ENCODE results near the gene NONO. TPM values are rescaled to one million over a fixed set of nuclear protein-coding genes. Genes with fewer than 3 reads are reported as not detected.

NONO gene
- total RNA-seq: 100 to 1,000 TPM; 241 to 245 TPM
- 100 to 1,000 TPM; 606 to 739 (median 643) TPM for polyA plus RNA-seq (ENCODE audit: insufficient read length in 6 of 6)
- long read RNA-seq, donor 1, transcript NONO-201 (12 exons, 2,713 nt): major isoform, 76 of 192 reads
- long read RNA-seq, donor 1, transcript NONO-202 (11 exons, 2,606 nt): minor isoform, 7 of 192 reads
- long read RNA-seq, donor 1, partial matches to known transcripts: 109 of 192 reads
- long read RNA-seq, donor 1, other reads (novel, unspliced or antisense): 0 of 192 reads
- long read RNA-seq, donor 2, transcript NONO-201 (12 exons, 2,713 nt): major isoform, 72 of 254 reads
- long read RNA-seq, donor 2, transcript NONO-202 (11 exons, 2,606 nt): minor isoform, 11 of 254 reads
- long read RNA-seq, donor 2, partial matches to known transcripts: 166 of 254 reads
- long read RNA-seq, donor 2, other reads (novel, unspliced or antisense): 0 of 254 reads
- long read RNA-seq, donor 3, transcript NONO-202 (11 exons, 2,606 nt): minor isoform, 13 of 93 reads
- long read RNA-seq, donor 3, transcript NONO-201 (12 exons, 2,713 nt): major isoform, 63 of 93 reads
- long read RNA-seq, donor 3, partial matches to known transcripts: 14 of 93 reads
- long read RNA-seq, donor 3, other reads (novel, unspliced or antisense): 0 of 93 reads
- long read RNA-seq, donor 4, transcript NONO-201 (12 exons, 2,713 nt): major isoform, 42 of 76 reads
- long read RNA-seq, donor 4, partial matches to known transcripts: 17 of 76 reads
- long read RNA-seq, donor 4, other reads (novel, unspliced or antisense): 15 of 76 reads
- long read RNA-seq, donor 5, transcript NONO-201 (12 exons, 2,713 nt): major isoform, 57 of 119 reads
- long read RNA-seq, donor 5, partial matches to known transcripts: 57 of 119 reads
- long read RNA-seq, donor 5, other reads (novel, unspliced or antisense): 0 of 119 reads
- long read RNA-seq, donor 6, transcript NONO-201 (12 exons, 2,713 nt): major isoform, 67 of 578 reads
- long read RNA-seq, donor 6, transcript NONO-202 (11 exons, 2,606 nt): minor isoform, 5 of 578 reads
- long read RNA-seq, donor 6, partial matches to known transcripts: 506 of 578 reads
- long read RNA-seq, donor 6, other reads (novel, unspliced or antisense): 0 of 578 reads
- long read RNA-seq, donor 7, transcript NONO-201 (12 exons, 2,713 nt): major isoform, 42 of 341 reads
- long read RNA-seq, donor 7, partial matches to known transcripts: 290 of 341 reads
- long read RNA-seq, donor 7, other reads (novel, unspliced or antisense): 5 of 341 reads
- long read RNA-seq, donor 8, transcript NONO-202 (11 exons, 2,606 nt): minor isoform, 6 of 119 reads
- long read RNA-seq, donor 8, transcript NONO-201 (12 exons, 2,713 nt): major isoform, 73 of 119 reads
- long read RNA-seq, donor 8, partial matches to known transcripts: 36 of 119 reads
- long read RNA-seq, donor 8, other reads (novel, unspliced or antisense): 0 of 119 reads
- long read RNA-seq, donor 9: 0 reads
- long read RNA-seq, donor 10, transcript NONO-201 (12 exons, 2,713 nt): major isoform, 23 of 34 reads
- long read RNA-seq, donor 10, partial matches to known transcripts: 6 of 34 reads
- long read RNA-seq, donor 10, other reads (novel, unspliced or antisense): 2 of 34 reads
- long read RNA-seq, donor 11, transcript NONO-201 (12 exons, 2,713 nt): major isoform, 44 of 61 reads
- long read RNA-seq, donor 11, partial matches to known transcripts: 13 of 61 reads
- long read RNA-seq, donor 11, other reads (novel, unspliced or antisense): 0 of 61 reads
- long read RNA-seq, donor 12, transcript NONO-201 (12 exons, 2,713 nt): major isoform, 64 of 81 reads
- long read RNA-seq, donor 12, partial matches to known transcripts: 12 of 81 reads
- long read RNA-seq, donor 12, other reads (novel, unspliced or antisense): 0 of 81 reads

- peak; percentile 91 for ATAC-seq
- Histone ChIP-seq H3K4me3 (peak within 1 kb of the TSS; percentile 39 to 64), H3K9me3 (no peaks in the 10 kb centered on the region), H3K27me3 (no peaks in the 10 kb centered on the region), H3K36me3 (no peaks in the 10 kb centered on the region), H3K4me1 (peaks cover 0 to 25% of the 10 kb centered on the region in 2 donors), H3K27ac (peak within 1 kb of the TSS; percentile 92 to 93)
- TF ChIP-seq, protein P1, sequence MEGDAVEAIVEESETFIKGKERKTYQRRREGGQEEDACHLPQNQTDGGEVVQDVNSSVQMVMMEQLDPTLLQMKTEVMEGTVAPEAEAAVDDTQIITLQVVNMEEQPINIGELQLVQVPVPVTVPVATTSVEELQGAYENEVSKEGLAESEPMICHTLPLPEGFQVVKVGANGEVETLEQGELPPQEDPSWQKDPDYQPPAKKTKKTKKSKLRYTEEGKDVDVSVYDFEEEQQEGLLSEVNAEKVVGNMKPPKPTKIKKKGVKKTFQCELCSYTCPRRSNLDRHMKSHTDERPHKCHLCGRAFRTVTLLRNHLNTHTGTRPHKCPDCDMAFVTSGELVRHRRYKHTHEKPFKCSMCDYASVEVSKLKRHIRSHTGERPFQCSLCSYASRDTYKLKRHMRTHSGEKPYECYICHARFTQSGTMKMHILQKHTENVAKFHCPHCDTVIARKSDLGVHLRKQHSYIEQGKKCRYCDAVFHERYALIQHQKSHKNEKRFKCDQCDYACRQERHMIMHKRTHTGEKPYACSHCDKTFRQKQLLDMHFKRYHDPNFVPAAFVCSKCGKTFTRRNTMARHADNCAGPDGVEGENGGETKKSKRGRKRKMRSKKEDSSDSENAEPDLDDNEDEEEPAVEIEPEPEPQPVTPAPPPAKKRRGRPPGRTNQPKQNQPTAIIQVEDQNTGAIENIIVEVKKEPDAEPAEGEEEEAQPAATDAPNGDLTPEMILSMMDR (IDR thresholded peaks at IDR 0.05): no peak
- intact Hi-C loops (cut with DNase I): no loop called here
- peak; percentile 88 to 96 (median 90) for DNase-seq
These were observed at the start of gene NONO for GRCh38 chrX:71283403-71284143. Gene NONO, plus strand, starts transcription at chrX:71283635. Its CDS starts 7,003 bp downstream, at chrX:71290638.

DNA sequence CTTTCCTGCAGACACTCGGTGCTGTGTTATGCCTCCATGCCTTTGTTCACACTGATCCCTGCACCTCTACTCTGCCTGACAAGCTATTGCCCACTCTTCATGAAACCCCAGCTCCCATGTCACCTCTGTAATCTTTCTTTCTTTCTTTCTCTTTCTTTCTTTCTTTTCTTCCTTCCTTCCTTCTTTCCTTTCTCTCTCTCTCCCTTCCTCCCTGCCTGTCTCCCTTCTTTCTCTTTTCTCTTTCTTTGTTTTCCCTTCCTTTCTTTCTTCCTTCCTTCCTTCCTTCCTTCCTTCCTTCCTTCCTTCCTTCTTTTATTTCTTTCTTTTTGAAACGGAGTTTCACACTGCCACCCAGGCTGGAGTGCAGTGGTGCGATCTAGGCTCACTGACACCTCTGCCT, 48.0 kb upstream of the NONO start:
- Histone ChIP-seq H3K36me3 (peaks cover 0 to 2% of the 10 kb centered on the region in 2 donors), H3K4me1 (no peaks in the 10 kb centered on the region), H3K27me3 (no peaks in the 10 kb centered on the region), H3K27ac (no peak overlapping the region), H3K4me3 (no peak overlapping the region), H3K9me3 (no peaks in the 10 kb centered on the region)
- TF ChIP-seq, protein P1 (IDR thresholded peaks at IDR 0.05): no peak
- DNase-seq: no peak
- intact Hi-C loops (cut with DNase I): no loop called here
- no peak for ATAC-seq

GRCh38 chrX:71236836-71237235, 46.6 kb upstream of the NONO start:
- TF ChIP-seq, protein P1 (IDR thresholded peaks at IDR 0.05): no peak
- ATAC-seq (no peak), DNase-seq (no peak)
- Histone ChIP-seq H3K27ac (no peak overlapping the region), H3K9me3 (no peaks in the 10 kb centered on the region), H3K36me3 (peaks cover 0 to 15% of the 10 kb centered on the region in 2 donors), H3K27me3 (no peaks in the 10 kb centered on the region), H3K4me1 (no peaks in the 10 kb centered on the region), H3K4me3 (no peak overlapping the region)
- intact Hi-C loops (cut with DNase I): no loop called here

DNA sequence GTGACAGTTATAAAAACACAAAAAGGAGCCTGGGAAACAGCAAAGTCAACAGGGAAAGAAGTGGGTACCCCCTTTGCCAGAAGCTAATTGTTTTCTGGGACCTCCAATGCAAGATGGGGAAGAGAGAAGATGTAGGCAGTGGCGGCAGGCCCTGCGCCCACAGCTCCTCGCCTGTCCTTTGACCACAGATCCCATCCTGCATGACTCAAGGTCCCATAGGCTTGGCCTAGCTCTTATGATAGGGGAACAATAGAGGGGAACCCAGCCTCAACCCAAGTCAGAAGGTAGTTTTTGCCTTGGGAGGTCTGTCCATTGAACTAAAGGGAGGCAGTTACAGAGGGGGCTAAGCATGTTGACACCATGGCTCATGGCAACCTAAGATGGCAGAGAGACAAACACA, 43.7 kb upstream of the NONO start:
- DNase-seq: no peak
- TF ChIP-seq, protein P1 (IDR thresholded peaks at IDR 0.05): no peak
- H3K4me3 ChIP-seq: no peak overlapping the region
- no peaks in the 10 kb centered on the region for H3K9me3 ChIP-seq
- H3K4me1 ChIP-seq: no peaks in the 10 kb centered on the region
- intact Hi-C loops (cut with DNase I): no loop called here
- no peak for ATAC-seq
- H3K27ac ChIP-seq: no peak overlapping the region
- H3K27me3 ChIP-seq: no peaks in the 10 kb centered on the region
- peaks cover 0 to 45% of the 10 kb centered on the region in 2 donors for H3K36me3 ChIP-seq

Data from left lung (tissue), 14 donors.